ENCODE results near the gene SEC11A. TPM values are rescaled to one million over a fixed set of nuclear protein-coding genes. Genes with fewer than 3 reads are reported as not detected.
"Not testable (repeated sequence)": the region's sequence is repeated elsewhere in the genome, so short reads cannot be mapped to it uniquely, and the experiment has no call there.

The SEC11A gene
- polyA plus RNA-seq, 4 donors: 246 to 315 (median 274) TPM

DNA sequence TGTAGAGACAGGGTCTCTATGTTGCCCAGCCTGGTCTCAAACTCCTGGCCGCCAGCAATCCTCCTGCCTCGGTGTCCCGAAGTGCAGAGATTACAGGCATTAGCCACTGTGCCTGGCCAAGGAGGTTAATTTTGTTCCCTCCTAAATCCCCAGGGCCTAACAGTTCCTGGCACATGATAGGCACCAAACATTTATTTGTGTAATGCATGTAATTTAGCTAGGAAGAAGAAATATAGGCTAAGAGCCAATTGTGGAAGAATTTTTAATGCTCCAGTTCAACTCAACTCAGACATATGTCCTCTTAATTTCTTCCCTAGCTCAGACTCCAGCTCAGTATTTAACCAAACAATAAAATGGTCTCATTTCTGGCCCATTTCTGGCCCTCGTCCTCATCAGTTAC lies 24.8 kb upstream of the SEC11A start:
- DNase-seq (ENCODE audit: low read depth in 4 of 4, low spot score in 2 of 4): no peak

DNA sequence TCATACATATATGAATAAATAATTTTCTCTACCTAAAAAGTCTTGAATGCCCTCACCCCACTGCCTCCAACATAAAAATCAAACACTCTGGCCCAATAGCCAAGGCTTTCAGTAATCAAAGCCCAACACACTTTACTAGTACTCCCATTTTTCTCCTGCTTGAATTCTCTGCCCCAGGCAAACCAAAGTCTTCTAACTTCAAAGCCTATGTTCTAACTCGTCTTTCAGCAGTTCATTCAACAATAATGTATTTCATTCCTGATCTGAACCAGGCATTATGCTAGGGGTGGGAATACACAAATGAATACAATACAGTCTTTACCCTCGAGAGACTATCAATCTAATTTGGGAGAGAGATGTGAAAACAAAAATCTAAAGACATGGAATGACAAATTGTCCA lies 21.1 kb upstream of the SEC11A start:
- no peak for DNase-seq (ENCODE audit: low read depth in 4 of 4, low spot score in 2 of 4)

GRCh38 chr15:84736375-84736774 lies 20.4 kb upstream of the SEC11A start:
- no peak for DNase-seq (ENCODE audit: low read depth in 4 of 4, low spot score in 2 of 4)

DNA sequence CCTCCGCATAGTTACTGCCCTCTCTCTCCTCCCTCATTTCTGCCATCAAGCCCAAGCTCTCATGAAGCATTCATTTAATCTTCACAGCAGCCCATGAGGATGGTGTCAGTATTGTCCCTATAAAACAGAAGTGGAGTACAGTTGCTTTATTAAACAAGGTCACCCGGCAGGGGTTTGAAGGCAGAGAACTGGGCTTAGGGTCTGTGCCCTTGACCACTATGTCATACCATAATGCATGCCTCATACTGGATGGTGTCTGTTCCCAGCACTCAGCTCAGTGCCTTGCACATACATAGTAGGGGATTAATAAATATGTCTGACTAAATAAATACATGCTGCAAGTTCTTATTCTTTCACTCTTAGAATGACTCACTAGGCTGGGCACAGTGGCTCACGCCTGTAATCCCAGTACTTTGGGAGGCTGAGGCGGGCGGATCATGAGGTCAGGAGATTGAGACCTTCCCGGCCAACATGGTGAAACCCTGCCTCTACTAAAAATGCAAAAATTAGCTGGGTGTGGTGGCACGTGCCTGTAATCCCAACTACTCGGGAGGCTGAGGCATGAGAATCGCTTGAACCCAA lies 19.6 kb upstream of the SEC11A start:
- DNase-seq (ENCODE audit: low read depth in 4 of 4, low spot score in 2 of 4): not testable (repeated sequence)

DNA sequence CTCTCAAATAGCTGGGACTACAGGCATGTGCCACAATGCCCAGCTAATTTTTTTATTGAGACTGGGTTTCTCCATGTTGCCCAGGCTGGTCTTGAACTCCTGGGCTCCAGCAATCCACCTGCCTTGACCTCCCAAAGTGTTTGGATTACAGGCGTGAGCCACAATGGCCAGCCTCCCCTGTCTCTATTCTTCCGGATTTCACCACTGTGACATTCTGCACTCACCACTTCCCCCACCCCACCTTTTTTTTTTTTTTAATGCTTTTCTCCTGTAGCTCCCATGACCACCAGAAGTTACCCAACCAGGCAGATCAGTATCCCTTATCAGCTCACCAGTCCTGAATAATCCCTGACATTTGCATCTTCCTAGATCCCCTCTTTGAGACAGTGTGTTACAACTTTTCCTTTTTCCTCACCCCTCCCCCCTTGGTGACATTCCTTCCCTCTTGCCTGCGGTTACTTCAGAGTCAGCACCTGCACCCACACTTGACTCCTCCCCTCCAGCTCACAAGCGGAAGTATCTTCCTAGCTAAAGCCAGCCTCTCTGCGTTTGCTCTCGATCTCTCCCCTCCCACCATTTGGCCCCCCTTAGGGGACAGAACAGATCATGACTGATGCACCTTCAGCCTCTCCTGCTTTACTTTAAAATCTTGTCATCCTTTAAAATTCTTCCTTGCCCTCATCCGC lies 19.0 kb upstream of the SEC11A start:
- DNase-seq (ENCODE audit: low read depth in 4 of 4, low spot score in 2 of 4): no peak

GRCh38 chr15:84731774-84732173 lies 15.8 kb upstream of the SEC11A start:
- no peak for DNase-seq (ENCODE audit: low read depth in 4 of 4, low spot score in 2 of 4)

DNA sequence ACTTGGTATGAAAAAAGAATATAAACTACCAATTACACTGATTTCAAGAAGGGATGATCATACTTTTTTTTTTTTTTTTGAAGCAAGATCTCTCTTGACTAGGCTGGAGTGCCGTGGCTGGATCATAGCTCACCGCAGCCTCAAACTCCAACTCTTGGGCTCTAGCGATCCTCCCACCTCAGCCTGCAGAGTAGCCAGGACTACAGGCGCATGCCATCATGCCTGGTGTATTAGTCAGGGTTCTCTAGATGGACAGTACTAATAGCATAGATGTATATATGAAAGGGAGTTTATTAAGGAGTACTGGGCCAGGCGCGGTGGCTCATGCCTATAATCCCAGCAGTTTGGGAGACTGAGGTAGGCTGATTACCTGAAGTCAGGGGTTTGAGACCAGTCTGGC lies 11.5 kb upstream of the SEC11A start:
- no peak for DNase-seq (ENCODE audit: low read depth in 4 of 4, low spot score in 2 of 4)

- DNase-seq (ENCODE audit: low read depth in 4 of 4, low spot score in 2 of 4): no peak
These were observed 9.1 kb upstream of the SEC11A start for GRCh38 chr15:84725001-84725491.

DNA sequence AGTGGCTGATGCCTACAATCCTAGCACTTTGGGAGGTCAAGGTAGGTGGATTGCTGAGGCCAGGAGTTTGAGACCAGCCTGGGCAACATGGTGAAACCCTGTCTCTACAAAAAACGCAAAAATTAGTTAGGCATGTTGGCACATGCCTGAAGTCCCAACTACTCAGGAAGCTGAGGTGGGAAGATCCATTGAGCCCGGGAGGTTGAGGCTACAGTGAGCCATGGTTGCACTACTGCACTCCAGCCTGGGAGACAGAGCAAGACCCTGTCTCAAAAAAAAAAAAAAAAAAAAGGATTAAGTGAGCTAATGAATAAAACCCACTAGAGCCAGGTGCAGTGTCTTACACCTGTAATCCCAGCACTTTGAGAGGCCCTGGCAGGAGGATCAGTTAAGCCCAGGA lies 6.7 kb upstream of the SEC11A start:
- no peak for DNase-seq (ENCODE audit: low read depth in 4 of 4, low spot score in 2 of 4)

- DNase-seq (ENCODE audit: low read depth in 4 of 4, low spot score in 2 of 4): no peak
These were observed 5.4 kb upstream of the SEC11A start for GRCh38 chr15:84721371-84721770.

DNA sequence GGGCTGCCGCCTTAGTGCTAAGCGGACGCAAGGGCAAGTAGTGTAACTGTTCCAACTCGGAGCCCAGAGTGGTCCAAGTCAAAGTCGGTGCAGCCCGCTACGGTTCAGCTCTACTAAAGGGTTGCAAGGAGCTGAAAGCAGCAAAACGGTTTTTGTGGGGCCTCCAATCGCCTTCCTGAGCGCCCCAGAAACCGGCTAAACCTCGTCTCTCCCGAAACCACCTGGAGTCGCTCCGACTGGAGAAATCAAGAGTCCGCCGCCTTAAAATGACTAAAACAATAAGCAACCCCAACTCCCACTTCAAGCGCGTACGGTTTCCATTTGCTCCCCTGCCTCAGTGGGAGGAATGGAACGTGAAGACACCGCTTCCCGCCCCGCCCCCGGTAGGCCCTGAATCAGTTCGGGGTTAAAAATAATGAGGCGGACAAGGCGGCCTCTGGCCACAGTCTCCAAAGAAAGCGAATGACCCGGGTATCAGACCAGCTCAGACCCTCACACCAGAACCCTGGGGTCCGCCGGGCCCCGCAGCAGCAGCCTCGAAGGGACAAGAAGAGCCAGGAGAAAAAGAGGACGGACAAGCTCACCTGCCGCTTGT lies 401 bp downstream of the SEC11A start:
- no peak for DNase-seq (ENCODE audit: low read depth in 4 of 4, low spot score in 2 of 4)

DNA sequence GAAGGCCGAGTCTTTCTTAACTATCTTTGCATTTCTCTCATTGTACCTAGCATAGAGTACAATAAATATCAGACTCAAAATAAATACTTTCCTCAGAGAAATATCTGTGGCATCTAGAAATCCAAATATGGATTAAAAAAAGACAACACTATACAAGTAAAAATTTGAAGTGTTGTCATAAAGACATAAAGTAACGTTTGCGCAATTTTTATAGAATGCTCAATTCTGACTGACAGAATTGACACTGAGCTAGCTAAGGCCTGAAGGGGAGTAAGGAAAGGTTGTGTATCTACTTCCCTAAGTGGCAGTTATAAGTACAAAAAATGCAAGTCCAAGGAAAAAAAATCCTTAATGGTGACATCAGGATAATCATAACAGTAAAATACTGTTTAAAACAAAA lies 1.1 kb downstream of the SEC11A start:
- no peak for DNase-seq (ENCODE audit: low read depth in 4 of 4, low spot score in 2 of 4)

GRCh38 chr15:84714372-84714771 lies 1.6 kb downstream of the SEC11A start:
- DNase-seq (ENCODE audit: low read depth in 4 of 4, low spot score in 2 of 4): no peak

- DNase-seq (ENCODE audit: low read depth in 4 of 4, low spot score in 2 of 4): no peak
These were observed 12.1 kb downstream of the SEC11A start for GRCh38 chr15:84703808-84704207.

GRCh38 chr15:84702961-84703482 lies 12.9 kb downstream of the SEC11A start:
- peak in 1 of 4 donors; percentile 38 for DNase-seq (ENCODE audit: low read depth in 4 of 4, low spot score in 2 of 4)

GRCh38 chr15:84699538-84700191 lies 16.3 kb downstream of the SEC11A start:
- DNase-seq (ENCODE audit: low read depth in 4 of 4, low spot score in 2 of 4): no peak

- no peak for DNase-seq (ENCODE audit: low read depth in 4 of 4, low spot score in 2 of 4)
These were observed 18.5 kb downstream of the SEC11A start for GRCh38 chr15:84697236-84697990.

- no peak for DNase-seq (ENCODE audit: low read depth in 4 of 4, low spot score in 2 of 4)
These were observed 19.2 kb downstream of the SEC11A start for GRCh38 chr15:84696757-84697156.

DNA sequence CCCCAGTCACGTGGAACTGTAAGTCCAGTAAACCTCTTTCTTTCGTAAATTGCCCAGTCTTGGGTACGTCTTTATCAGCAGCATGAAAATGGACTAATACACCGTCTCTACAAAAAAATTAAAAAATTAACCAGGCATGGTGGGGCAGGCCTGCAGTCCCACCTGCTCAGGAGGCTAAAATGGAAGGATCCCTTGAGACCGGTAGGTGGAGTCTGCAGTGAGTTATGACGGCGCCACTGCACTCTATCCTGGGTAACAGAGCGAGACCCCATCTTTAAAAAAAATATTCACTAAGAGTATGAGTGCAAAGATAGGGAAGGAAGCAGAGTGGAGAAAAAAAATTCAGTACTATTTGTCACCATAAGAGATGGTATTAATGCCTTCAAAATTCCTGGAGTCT lies 25.6 kb downstream of the SEC11A start:
- DNase-seq (ENCODE audit: low read depth in 4 of 4, low spot score in 2 of 4): no peak

DNA sequence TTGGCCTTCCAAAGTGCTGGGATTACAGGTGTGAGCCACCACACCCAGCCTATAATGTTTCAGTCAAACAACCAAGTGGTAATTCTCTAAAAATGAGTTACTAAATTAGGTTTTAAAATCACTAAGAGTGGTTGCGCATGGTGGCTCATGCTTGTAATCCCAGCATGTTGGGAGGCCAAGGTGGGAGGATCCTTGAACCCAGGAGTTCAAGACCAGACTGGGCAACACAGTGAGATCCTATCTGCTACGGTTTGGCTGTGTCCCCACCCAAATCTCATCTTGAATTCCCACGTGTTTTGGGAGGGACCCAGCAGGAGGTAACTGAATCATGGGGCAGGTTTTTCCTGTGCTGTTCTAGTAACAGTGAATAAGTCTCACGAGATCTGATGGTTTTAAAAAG lies 26.1 kb downstream of the SEC11A start:
- DNase-seq (ENCODE audit: low read depth in 4 of 4, low spot score in 2 of 4): no peak

DNA sequence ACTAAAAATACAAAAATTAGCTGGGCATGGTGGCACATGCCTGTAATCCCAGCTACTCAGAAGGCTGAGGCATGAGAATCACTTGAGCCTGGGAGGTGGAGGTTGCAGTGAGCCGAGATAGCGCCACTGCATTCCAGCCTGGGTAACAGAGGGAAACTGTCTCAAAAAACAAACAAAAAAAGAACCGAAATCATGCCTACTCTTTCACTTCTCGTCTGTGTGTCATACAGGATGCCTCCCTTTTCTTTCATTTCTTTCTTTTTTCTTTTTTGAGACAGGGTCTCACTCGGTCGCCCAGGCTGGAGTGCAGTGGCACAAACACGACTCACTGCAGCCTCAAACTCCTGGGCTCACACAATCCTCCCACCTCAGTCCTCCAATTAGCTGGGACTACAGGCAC lies 29.5 kb downstream of the SEC11A start:
- not testable (repeated sequence) for DNase-seq (ENCODE audit: low read depth in 4 of 4, low spot score in 2 of 4)

Data from left renal cortex interstitium (tissue), 4 donors.